Measurements from ENCODE around the gene SPHK1. TPM values are rescaled to one million over a fixed set of nuclear protein-coding genes. Genes with fewer than 3 reads are reported as not detected.

The SPHK1 gene
- total RNA-seq, 2 experiments from 2014 or later, result 3.4 to 3.9 TPM

- Mint-ChIP-seq H3K27me3 (no peaks in the 10 kb centered on the region), H3K4me3 (no peak overlapping the region), H3K9me3 (no peaks in the 10 kb centered on the region), H3K27ac (no peak overlapping the region), H3K36me3 (peaks cover 9% of the 10 kb centered on the region), H3K4me1 (no peaks in the 10 kb centered on the region)
- DNase-seq (peak; percentile 90), ATAC-seq (ENCODE audit: low read depth) (peak; percentile 84)
- POLR2A ChIA-PET, result interaction anchor here (0.6 to 1.2 kb wide), 4 partner anchors 12 to 93 kb away, joined by 3 to 4 read pairs (median 3); no protein-coding TSS in a partner anchor
Measured at GRCh38 chr17:76397687-76398522, 13.5 kb downstream of the SPHK1 start.

DNA sequence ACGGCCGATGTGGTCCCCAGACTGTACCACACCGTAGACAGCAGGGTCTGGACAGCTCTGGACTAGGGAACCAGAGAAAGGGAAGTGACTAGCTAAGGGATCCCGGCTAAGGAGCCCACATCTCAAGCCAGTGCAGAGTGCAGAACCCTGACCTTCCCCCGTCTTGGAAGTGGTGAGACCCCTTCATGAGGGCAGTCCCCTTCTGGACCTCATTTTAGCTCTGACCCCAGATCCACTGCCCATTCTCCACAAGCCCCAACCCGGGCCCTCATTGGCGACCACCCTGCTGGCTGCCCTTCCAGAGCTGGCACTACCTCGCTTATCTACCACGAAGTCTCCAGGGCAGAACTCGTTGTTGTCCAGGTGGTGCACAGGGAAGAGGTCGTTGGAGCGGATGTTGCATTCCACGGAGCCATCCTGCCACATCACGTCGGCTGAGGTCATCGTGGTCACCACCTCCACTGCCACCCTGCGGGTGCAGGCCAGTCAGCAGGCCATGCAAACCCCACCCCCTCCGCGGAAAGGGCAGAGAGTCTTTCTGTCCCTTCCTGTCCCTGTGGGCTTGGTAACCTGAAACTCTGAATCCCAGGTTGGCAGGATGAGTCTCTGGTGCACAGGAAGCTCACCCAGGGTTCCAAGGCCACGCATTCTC, 14.2 kb downstream of the SPHK1 start:
- H3K27ac Mint-ChIP-seq, result no peak overlapping the region
- DNase-seq (no peak), ATAC-seq (ENCODE audit: low read depth) (peak; percentile 11)
- H3K27me3 Mint-ChIP-seq, result no peaks in the 10 kb centered on the region
- peaks cover 9% of the 10 kb centered on the region for H3K36me3 Mint-ChIP-seq
- POLR2A ChIA-PET, result interaction anchor here (0.6 to 1.1 kb wide), 3 partner anchors 30 to 94 kb away, joined by 3 to 4 read pairs (median 3); no protein-coding TSS in a partner anchor
- no peaks in the 10 kb centered on the region for H3K4me1 Mint-ChIP-seq
- H3K9me3 Mint-ChIP-seq, result no peaks in the 10 kb centered on the region
- no peak overlapping the region for H3K4me3 Mint-ChIP-seq

DNA sequence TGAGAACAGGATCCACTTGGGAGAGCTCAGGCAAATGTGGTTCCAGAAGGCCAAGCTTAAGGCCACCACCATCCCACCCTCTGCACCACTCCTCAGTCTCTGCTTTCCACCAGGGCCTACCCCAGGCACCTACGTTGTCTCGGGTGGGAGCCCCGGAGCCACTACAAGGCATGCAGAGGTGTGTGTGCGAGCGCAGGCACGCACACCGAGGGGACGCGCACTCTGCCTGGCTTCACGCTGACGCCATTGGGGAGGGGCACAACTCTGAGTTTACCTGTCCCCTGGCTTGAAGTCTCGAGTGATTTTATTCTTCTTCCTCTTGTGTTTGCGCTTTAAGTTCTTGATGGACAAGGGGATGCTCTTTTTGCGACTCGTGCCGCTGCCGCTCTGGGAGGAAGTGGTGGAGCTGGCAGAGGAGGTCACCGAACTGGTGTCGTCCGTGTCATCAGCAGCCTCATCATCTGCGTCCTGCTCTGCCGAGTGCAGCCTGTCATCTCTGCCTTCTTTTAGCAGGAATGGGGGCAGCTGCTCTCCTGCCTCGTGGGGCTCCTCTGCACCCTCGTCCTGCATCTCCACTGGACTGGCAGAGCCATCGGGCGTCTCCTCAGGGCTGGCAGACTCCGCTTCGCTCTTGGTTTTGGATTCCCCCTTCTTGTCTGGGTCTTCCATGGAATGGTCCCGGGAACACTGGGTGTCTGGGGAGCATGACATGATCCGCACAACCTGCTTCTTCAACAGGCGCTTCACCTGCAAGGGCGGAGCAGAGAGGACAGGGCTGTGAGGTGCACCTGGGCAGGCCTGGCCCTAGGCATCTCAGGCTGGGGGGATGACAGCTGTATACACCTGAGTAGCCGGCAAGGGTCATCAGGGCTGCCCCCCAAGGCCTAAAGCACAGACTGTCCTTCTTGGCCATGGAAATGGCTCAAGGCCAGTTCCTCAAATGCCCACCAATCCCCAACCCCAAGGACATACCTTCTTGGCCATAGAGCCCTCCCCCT, 15.1 kb downstream of the SPHK1 start:
- no peak overlapping the region for H3K4me3 Mint-ChIP-seq
- no peak overlapping the region for H3K27ac Mint-ChIP-seq
- no peaks in the 10 kb centered on the region for H3K9me3 Mint-ChIP-seq

GRCh38 chr17:76402711-76403110, 18.3 kb downstream of the SPHK1 start:
- DNase-seq (no peak), ATAC-seq (ENCODE audit: low read depth) (no peak)
- POLR2A ChIA-PET, result no interaction called here
- Mint-ChIP-seq H3K4me1 (no peaks in the 10 kb centered on the region), H3K9me3 (no peaks in the 10 kb centered on the region), H3K4me3 (no peak overlapping the region), H3K27me3 (no peaks in the 10 kb centered on the region), H3K27ac (no peak overlapping the region), H3K36me3 (peaks cover 9% of the 10 kb centered on the region)

More for the DNA sequence above, 15.1 kb downstream of the SPHK1 start:
- ATAC-seq (ENCODE audit: low read depth) (no peak), DNase-seq (no peak)
- peaks cover 9% of the 10 kb centered on the region for H3K36me3 Mint-ChIP-seq
- POLR2A ChIA-PET, result no interaction called here
- no peaks in the 10 kb centered on the region for H3K27me3 Mint-ChIP-seq
- no peaks in the 10 kb centered on the region for H3K4me1 Mint-ChIP-seq

DNA sequence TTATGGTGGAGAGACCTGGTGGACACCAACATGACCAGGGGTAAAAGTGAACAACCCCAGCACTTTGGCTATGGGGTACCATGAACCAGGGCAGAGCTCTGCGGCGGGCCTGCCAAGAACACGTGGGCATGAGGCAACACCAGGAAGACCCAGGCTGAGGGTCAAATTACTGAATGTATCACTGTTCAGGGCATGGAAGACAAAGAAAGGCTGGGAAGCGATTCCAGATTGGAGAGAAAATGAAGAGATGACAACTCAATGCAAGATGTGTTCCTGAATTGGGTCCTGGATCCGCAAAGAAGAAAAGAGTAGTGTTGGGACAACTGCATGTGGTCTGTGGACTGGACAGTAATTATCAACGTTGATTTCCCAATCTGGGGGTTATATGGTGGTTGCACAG, 19.8 kb downstream of the SPHK1 start:
- H3K27me3 Mint-ChIP-seq, result no peaks in the 10 kb centered on the region

GRCh38 chr17:76404976-76405563, 20.7 kb downstream of the SPHK1 start:
- peaks cover 4% of the 10 kb centered on the region for H3K4me1 Mint-ChIP-seq
- POLR2A ChIA-PET, result no interaction called here

More for the DNA sequence above, 19.8 kb downstream of the SPHK1 start:
- Mint-ChIP-seq H3K4me1 (peaks cover 4% of the 10 kb centered on the region), H3K9me3 (no peaks in the 10 kb centered on the region), H3K27ac (no peak overlapping the region), H3K4me3 (no peak overlapping the region), H3K36me3 (peaks cover 9% of the 10 kb centered on the region)
- ATAC-seq (ENCODE audit: low read depth), result no peak
- DNase-seq, result no peak
- POLR2A ChIA-PET, result no interaction called here

DNA sequence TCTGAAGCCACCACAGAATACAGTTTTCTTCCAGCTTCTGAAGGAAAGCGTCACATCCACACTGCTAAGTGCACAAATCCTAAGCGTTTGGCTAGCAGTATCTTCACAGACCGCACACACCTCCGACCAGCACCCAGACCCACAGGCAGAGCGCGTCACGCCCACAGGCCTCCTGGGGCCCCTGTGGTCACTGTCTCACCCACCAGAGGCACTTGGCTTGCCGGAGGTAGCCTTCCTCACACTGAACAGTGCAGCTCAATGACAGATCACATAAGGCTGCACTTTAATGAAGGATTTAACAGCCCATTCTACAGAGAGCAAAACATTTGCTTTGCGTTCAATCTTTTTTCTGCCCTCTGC, 21.2 kb downstream of the SPHK1 start:
- peaks cover 5% of the 10 kb centered on the region for H3K36me3 Mint-ChIP-seq

More at GRCh38 chr17:76404976-76405563, 20.7 kb downstream of the SPHK1 start:
- no peak for ATAC-seq (ENCODE audit: low read depth)
- H3K36me3 Mint-ChIP-seq, result peaks cover 5% of the 10 kb centered on the region
- H3K27ac Mint-ChIP-seq, result no peak overlapping the region
- H3K4me3 Mint-ChIP-seq, result no peak overlapping the region
- no peak for DNase-seq
- H3K9me3 Mint-ChIP-seq, result no peaks in the 10 kb centered on the region
- H3K27me3 Mint-ChIP-seq, result no peaks in the 10 kb centered on the region

DNA sequence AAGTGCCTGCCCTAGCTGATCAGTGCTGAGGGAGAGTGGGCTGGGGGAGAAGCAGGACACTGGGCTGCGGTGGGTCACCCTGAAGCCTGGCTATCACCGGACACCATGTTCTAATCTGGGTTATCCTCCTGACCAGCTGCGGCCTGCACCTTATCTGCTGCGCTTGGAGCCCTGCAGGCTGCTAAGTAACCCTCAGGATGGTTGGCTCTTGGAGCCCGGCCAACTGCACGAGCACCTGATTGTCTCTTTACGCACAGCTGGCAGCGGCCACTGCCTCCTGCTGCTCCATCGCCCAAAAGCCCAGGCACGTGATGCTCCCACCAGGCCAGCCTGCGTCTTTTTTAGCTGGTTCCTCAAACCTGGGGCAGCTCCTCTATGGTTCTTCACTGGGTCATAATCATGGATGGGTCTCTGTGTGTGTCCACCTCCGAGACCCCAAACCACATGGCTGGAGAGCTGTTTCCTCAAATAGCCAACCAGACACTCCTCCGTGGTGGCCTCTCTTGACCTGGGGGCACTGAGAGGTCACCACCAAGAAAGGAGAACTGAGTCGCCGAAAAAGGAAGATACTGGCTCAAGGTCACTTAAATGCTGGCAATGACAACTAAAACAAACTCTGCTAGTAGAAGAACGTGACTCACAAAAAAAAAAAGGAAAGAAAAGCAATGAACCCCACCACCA, 21.7 kb downstream of the SPHK1 start:
- H3K36me3 Mint-ChIP-seq, result peaks cover 5% of the 10 kb centered on the region
- peaks cover 4% of the 10 kb centered on the region for H3K4me1 Mint-ChIP-seq
- ATAC-seq (ENCODE audit: low read depth) (no peak), DNase-seq (no peak)
- no peak overlapping the region for H3K27ac Mint-ChIP-seq
- H3K27me3 Mint-ChIP-seq, result no peaks in the 10 kb centered on the region
- no peaks in the 10 kb centered on the region for H3K9me3 Mint-ChIP-seq
- H3K4me3 Mint-ChIP-seq, result no peak overlapping the region
- POLR2A ChIA-PET, result no interaction called here

More for the DNA sequence above, 21.2 kb downstream of the SPHK1 start:
- H3K4me1 Mint-ChIP-seq, result peaks cover 4% of the 10 kb centered on the region
- H3K27me3 Mint-ChIP-seq, result no peaks in the 10 kb centered on the region
- H3K27ac Mint-ChIP-seq, result no peak overlapping the region
- H3K4me3 Mint-ChIP-seq, result no peak overlapping the region
- ATAC-seq (ENCODE audit: low read depth) (no peak), DNase-seq (no peak)
- no peaks in the 10 kb centered on the region for H3K9me3 Mint-ChIP-seq
- POLR2A ChIA-PET, result no interaction called here

- POLR2A ChIA-PET, result no interaction called here
- peaks cover under 1% of the 10 kb centered on the region for H3K36me3 Mint-ChIP-seq
Measured at GRCh38 chr17:76407509-76407908, 23.1 kb downstream of the SPHK1 start.

DNA sequence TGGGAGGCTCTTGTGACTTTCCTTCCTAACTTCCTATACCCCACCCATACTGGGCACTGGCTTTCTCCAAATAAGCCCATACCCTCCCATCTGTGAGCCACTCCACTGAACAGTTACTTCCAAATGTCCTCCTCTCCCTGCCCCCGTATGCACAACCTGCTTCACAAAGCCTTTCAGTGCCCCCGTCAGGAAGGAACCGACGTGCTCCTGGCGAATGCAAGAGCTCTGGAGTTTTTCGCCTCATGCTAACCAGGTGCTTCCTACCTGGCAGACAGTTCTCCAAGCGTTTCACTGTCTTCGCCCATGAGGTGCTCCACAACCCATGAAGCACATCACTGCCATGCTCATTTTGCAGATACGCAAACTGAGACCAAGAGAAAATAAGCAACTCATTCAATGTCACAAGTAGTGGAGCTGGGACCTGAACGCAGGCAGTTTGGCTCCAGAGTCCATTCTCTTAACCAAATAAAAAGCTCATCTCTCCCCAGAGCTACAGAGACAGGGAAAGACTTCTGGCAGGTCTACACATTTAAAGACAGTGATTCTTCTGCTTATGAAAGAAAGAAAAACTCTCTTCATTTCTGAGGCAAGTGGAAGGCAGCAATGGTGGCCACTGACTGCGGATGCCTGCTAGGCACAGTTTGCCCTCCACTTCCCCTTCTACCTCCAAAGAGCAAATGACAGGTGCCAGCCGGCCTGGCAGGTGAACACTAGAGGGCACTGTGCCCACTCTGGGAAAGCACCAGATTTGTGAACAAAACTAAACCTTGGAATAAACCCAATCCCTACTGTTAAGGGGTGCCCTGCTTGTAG, 23.8 kb downstream of the SPHK1 start:
- H3K27me3 Mint-ChIP-seq, result no peaks in the 10 kb centered on the region
- H3K4me3 Mint-ChIP-seq, result no peak overlapping the region
- no peaks in the 10 kb centered on the region for H3K9me3 Mint-ChIP-seq
- ATAC-seq (ENCODE audit: low read depth), result peak; percentile 89
- peak; percentile 73 for DNase-seq
- no peak overlapping the region for H3K27ac Mint-ChIP-seq
- H3K36me3 Mint-ChIP-seq, result no peaks in the 10 kb centered on the region
- peaks cover 4% of the 10 kb centered on the region for H3K4me1 Mint-ChIP-seq
- POLR2A ChIA-PET, result no interaction called here

More at GRCh38 chr17:76407509-76407908, 23.1 kb downstream of the SPHK1 start:
- Mint-ChIP-seq H3K4me1 (peaks cover 4% of the 10 kb centered on the region), H3K9me3 (no peaks in the 10 kb centered on the region), H3K27me3 (no peaks in the 10 kb centered on the region), H3K27ac (no peak overlapping the region), H3K4me3 (no peak overlapping the region)
- DNase-seq (no peak), ATAC-seq (ENCODE audit: low read depth) (no peak)

DNA sequence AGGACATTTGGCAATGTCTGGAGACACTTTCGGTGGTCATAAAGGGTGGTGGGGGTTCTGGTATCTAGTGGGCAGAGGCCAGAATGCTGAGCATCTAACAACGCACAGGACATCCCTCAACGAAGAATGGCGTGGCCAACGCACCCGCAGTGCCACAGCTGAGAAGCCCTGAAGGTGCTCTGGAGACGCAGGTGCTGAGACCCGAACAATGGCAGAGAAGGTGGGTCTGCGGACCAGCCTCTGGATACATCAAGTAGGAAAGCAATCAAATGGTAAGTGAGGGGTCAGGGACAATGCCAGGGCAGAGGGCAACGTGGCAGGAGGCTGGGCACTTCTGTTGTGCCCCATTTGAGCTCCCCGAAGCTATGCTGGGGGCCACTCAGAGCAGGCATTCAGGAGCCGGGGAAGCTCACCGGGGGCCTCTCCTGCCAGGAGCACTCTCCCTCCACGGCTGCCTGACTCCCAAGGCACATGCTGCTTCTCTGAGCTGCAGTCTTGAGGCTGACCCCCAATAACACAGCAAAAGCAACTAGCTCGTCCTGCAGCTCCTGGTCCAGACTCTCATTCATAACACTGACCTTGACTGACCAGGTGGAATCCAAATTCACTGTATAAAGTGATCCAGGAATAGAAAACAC, 26.0 kb downstream of the SPHK1 start:
- H3K27ac Mint-ChIP-seq, result no peak overlapping the region
- no peaks in the 10 kb centered on the region for H3K9me3 Mint-ChIP-seq
- ATAC-seq (ENCODE audit: low read depth), result no peak
- no peaks in the 10 kb centered on the region for H3K27me3 Mint-ChIP-seq
- no peaks in the 10 kb centered on the region for H3K36me3 Mint-ChIP-seq
- POLR2A ChIA-PET, result no interaction called here
- no peak overlapping the region for H3K4me3 Mint-ChIP-seq
- no peak for DNase-seq
- H3K4me1 Mint-ChIP-seq, result peaks cover 4% of the 10 kb centered on the region
